Activated T-helper 2 cell treated with anti-CD3 and anti-CD28 coated beads, Interferon-gamma antibody, Interleukin-2, Interleukin-4, amounts not matched to agents 10 μg/mL and 5 μg/mL and 100 μg/mL, durations not matched to agents 14 hours and 24 hours and 36 hours (primary cell): ENCODE results near the gene NLRP5. TPM values are rescaled to one million over a fixed set of nuclear protein-coding genes. Genes with fewer than 3 reads are reported as not detected.
"Not testable (repeated sequence)": the region's sequence is repeated elsewhere in the genome, so short reads cannot be mapped to it uniquely, and the experiment has no call there.

ENCODE experiments used
- DNase-seq: peaks from one replicate; pipeline ENCODE4 v3.0.0; 2021; ENCODE audit warnings: low spot score
- H3K27ac Mint-ChIP-seq: one replicate; pipeline ENCODE4 v1.8.0; 2021; ENCODE audit warnings: mixed read lengths
- H3K27me3 Mint-ChIP-seq: one replicate; pipeline ENCODE4 v1.8.0; 2021; ENCODE audit warnings: low read depth, mixed read lengths
- H3K36me3 Mint-ChIP-seq: one replicate; pipeline ENCODE4 v1.8.0; 2021; ENCODE audit warnings: low read depth, mixed read lengths
- H3K4me1 Mint-ChIP-seq: one replicate; pipeline ENCODE4 v1.8.0; 2021; ENCODE audit warnings: low read depth, mixed read lengths
- H3K4me3 Mint-ChIP-seq: one replicate; pipeline ENCODE4 v1.8.0; 2021; ENCODE audit warnings: low read depth, mild to moderate bottlenecking, moderate library complexity, mixed read lengths
- H3K9me3 Mint-ChIP-seq: one replicate; pipeline ENCODE4 v1.8.0; 2021; ENCODE audit warnings: mixed read lengths
- intact Hi-C: fragments of 100-400 bp; cut with micrococcal nuclease; formaldehyde crosslinking; loops from one replicate; pipeline ENCODE4 v1.15.1; 2023
- total RNA-seq: library from RNA; stranded (reverse); gene quantifications from 2 replicates; pipeline ENCODE4 v1.2.3, GENCODE V29; 2022

Gene NLRP5
- total RNA-seq, 1 donor from 2014 or later = not detected

- H3K27ac Mint-ChIP-seq = no peak overlapping the region
- H3K4me3 Mint-ChIP-seq = no peak overlapping the region
- DNase-seq = no peak
- H3K27me3 Mint-ChIP-seq = no peaks in the 10 kb centered on the region
- peaks cover 3% of the 10 kb centered on the region for H3K36me3 Mint-ChIP-seq
- H3K4me1 Mint-ChIP-seq = no peaks in the 10 kb centered on the region
- intact Hi-C loops = no loop called here
- peaks cover 72% of the 10 kb centered on the region for H3K9me3 Mint-ChIP-seq
Measured at GRCh38 chr19:56014765-56015164, 28.2 kb downstream of the NLRP5 start.

GRCh38 chr19:56015756-56016155 is 29.2 kb downstream of the NLRP5 start:
- Mint-ChIP-seq H3K4me1 (no peaks in the 10 kb centered on the region), H3K4me3 (no peak overlapping the region), H3K27me3 (no peaks in the 10 kb centered on the region), H3K36me3 (peaks cover 3% of the 10 kb centered on the region), H3K9me3 (peaks cover 75% of the 10 kb centered on the region), H3K27ac (no peak overlapping the region)
- DNase-seq = no peak
- intact Hi-C loops = no loop called here

- H3K27ac Mint-ChIP-seq, H3K4me3 Mint-ChIP-seq, DNase-seq, H3K27me3 Mint-ChIP-seq, H3K36me3 Mint-ChIP-seq, H3K4me1 Mint-ChIP-seq, intact Hi-C loops: not testable (repeated sequence)
- H3K9me3 Mint-ChIP-seq = peaks cover 70% of the 10 kb centered on the region
Measured at GRCh38 chr19:56019325-56019724, 32.8 kb downstream of the NLRP5 start.

GRCh38 chr19:56020355-56020975 is 33.9 kb downstream of the NLRP5 start:
- intact Hi-C loops, H3K27me3 Mint-ChIP-seq, H3K4me3 Mint-ChIP-seq, H3K27ac Mint-ChIP-seq, DNase-seq, H3K36me3 Mint-ChIP-seq, H3K4me1 Mint-ChIP-seq: not testable (repeated sequence)
- H3K9me3 Mint-ChIP-seq = peaks cover 66% of the 10 kb centered on the region

GRCh38 chr19:56026769-56027168 is 40.2 kb downstream of the NLRP5 start:
- Mint-ChIP-seq H3K9me3 (peaks cover 37% of the 10 kb centered on the region), H3K4me1 (no peaks in the 10 kb centered on the region), H3K4me3 (no peak overlapping the region), H3K27ac (no peak overlapping the region), H3K27me3 (no peaks in the 10 kb centered on the region), H3K36me3 (no peaks in the 10 kb centered on the region)
- intact Hi-C loops = no loop called here
- no peak for DNase-seq

GRCh38 chr19:56053596-56053995 is 67.0 kb downstream of the NLRP5 start:
- no peak overlapping the region for H3K27ac Mint-ChIP-seq

GRCh38 chr19:56066152-56067023 is 79.8 kb downstream of the NLRP5 start:
- Mint-ChIP-seq H3K36me3 (no peaks in the 10 kb centered on the region), H3K27ac (no peak overlapping the region), H3K4me3 (peak overlapping the region; percentile 54), H3K9me3 (no peaks in the 10 kb centered on the region), H3K4me1 (peaks cover 10% of the 10 kb centered on the region), H3K27me3 (no peaks in the 10 kb centered on the region)
- intact Hi-C loops = loop anchor here (1.0 to 5.0 kb wide), 2 partner anchors 106 to 267 kb away; no protein-coding TSS in a partner anchor
- peak; percentile 44 for DNase-seq

More at GRCh38 chr19:56053596-56053995, 67.0 kb downstream of the NLRP5 start:
- DNase-seq = no peak
- no peaks in the 10 kb centered on the region for H3K36me3 Mint-ChIP-seq
- H3K27me3 Mint-ChIP-seq = no peaks in the 10 kb centered on the region
- H3K4me1 Mint-ChIP-seq = no peaks in the 10 kb centered on the region
- no peak overlapping the region for H3K4me3 Mint-ChIP-seq
- intact Hi-C loops = no loop called here
- H3K9me3 Mint-ChIP-seq = peaks cover 15% of the 10 kb centered on the region

- intact Hi-C loops = loop anchor here (5.0 kb wide), 1 partner anchor 103 kb away; no protein-coding TSS in a partner anchor
- Mint-ChIP-seq H3K36me3 (no peaks in the 10 kb centered on the region), H3K27me3 (no peaks in the 10 kb centered on the region), H3K27ac (no peak overlapping the region), H3K9me3 (no peaks in the 10 kb centered on the region), H3K4me1 (peaks cover 10% of the 10 kb centered on the region), H3K4me3 (no peak overlapping the region)
- no peak for DNase-seq
Measured at GRCh38 chr19:56069642-56070041, 83.1 kb downstream of the NLRP5 start.

- Mint-ChIP-seq H3K27ac (no peak overlapping the region), H3K4me3 (no peak overlapping the region), H3K4me1 (peaks cover 8% of the 10 kb centered on the region), H3K9me3 (no peaks in the 10 kb centered on the region), H3K36me3 (no peaks in the 10 kb centered on the region), H3K27me3 (no peaks in the 10 kb centered on the region)
- intact Hi-C loops = no loop called here
- no peak for DNase-seq
Measured at GRCh38 chr19:56071151-56071550, 84.6 kb downstream of the NLRP5 start.

- no peaks in the 10 kb centered on the region for H3K9me3 Mint-ChIP-seq
- H3K4me1 Mint-ChIP-seq = peaks cover 7% of the 10 kb centered on the region
- H3K27ac Mint-ChIP-seq = no peak overlapping the region
- no peak overlapping the region for H3K4me3 Mint-ChIP-seq
- intact Hi-C loops = no loop called here
- DNase-seq = no peak
- no peaks in the 10 kb centered on the region for H3K27me3 Mint-ChIP-seq
- H3K36me3 Mint-ChIP-seq = no peaks in the 10 kb centered on the region
Measured at GRCh38 chr19:56076498-56076897, 89.9 kb downstream of the NLRP5 start.

- H3K4me1 Mint-ChIP-seq = peaks cover 7% of the 10 kb centered on the region
- H3K36me3 Mint-ChIP-seq = no peaks in the 10 kb centered on the region
- DNase-seq = no peak
- H3K4me3 Mint-ChIP-seq = no peak overlapping the region
- intact Hi-C loops = loop anchor here (2.0 to 5.0 kb wide), 2 partner anchors 93 to 173 kb away; no protein-coding TSS in a partner anchor
- H3K27ac Mint-ChIP-seq = no peak overlapping the region
- H3K27me3 Mint-ChIP-seq = no peaks in the 10 kb centered on the region
- no peaks in the 10 kb centered on the region for H3K9me3 Mint-ChIP-seq
Measured at GRCh38 chr19:56079609-56080008, 93.0 kb downstream of the NLRP5 start.

- intact Hi-C loops = loop anchor here (2.0 to 5.0 kb wide), 2 partner anchors 92 to 171 kb away; no protein-coding TSS in a partner anchor
- Mint-ChIP-seq H3K4me1 (peaks cover 7% of the 10 kb centered on the region), H3K27me3 (no peaks in the 10 kb centered on the region)
Measured at GRCh38 chr19:56080669-56081401, 94.3 kb downstream of the NLRP5 start.

More at GRCh38 chr19:56080669-56081401, 94.3 kb downstream of the NLRP5 start:
- Mint-ChIP-seq H3K4me3 (peak overlapping the region; percentile 49), H3K27ac (no peak overlapping the region), H3K9me3 (no peaks in the 10 kb centered on the region), H3K36me3 (no peaks in the 10 kb centered on the region)
- peak; percentile 53 for DNase-seq
